NCI-H2029 treated with DMSO at 0.1 percent for 48 hours (cell line): ENCODE measurements around the gene ZNF428.
"Not testable (repeated sequence)": the region's sequence is repeated elsewhere in the genome, so short reads cannot be mapped to it uniquely, and the experiment has no call there.

Experiments
- DNase-seq: peaks from one replicate; lab custom pipeline; 2025; lab: John Stamatoyannopoulos, UW

ZNF428 gene

GRCh38 chr19:43619262-43620060, at the start of gene ZNF428:
Gene ZNF428 (minus strand): TSS chr19:43619629. CDS start chr19:43614304, 5,325 bp downstream.
- peak; percentile 86 for DNase-seq

GRCh38 chr19:43668406-43669109, 49.1 kb upstream of the ZNF428 start:
- DNase-seq: peak; percentile 99

- DNase-seq: peak; percentile 70
Measured at GRCh38 chr19:43667876-43668405, 48.5 kb upstream of the ZNF428 start.

DNA sequence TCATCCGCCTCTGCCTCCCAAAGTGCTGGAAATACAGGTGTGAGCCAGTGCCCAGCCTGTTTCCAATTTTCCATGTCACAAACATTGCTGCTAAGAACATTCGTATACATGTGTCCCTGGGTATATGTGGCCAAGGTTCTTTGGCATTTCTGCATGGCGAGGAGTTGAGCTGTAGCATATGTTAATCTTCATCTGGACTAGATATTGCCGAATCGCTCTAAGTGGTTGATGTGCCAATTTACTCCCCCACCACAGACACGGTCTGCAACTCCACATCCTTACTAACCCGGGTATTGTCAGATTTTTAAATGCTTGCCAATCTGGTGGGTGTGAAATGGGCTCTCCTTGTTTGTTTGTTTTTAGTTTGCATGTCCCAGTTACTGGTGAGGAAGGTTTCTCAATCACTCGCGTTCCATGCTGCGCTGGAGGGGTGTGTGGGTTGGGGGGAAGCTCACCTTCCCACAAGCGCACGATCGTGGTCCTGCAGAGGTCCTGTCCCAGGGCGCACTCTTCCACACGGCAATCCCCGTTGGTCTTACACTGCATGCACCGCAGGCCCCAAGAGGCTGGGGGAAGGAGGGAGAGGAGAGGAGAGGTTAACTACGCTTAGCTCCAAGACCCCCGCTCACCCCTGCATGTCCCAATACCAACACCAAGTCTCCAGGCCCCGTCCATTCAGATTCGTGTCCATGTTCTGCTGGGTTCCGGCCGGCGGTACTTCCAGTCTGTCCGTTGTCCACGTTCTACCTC, 47.9 kb upstream of the ZNF428 start:
- no peak for DNase-seq

GRCh38 chr19:43664018-43664417, 44.6 kb upstream of the ZNF428 start:
- DNase-seq: no peak

GRCh38 chr19:43662487-43662886, 43.1 kb upstream of the ZNF428 start:
- no peak for DNase-seq

GRCh38 chr19:43660971-43661360, 41.5 kb upstream of the ZNF428 start:
- no peak for DNase-seq

GRCh38 chr19:43660301-43660970, 41.0 kb upstream of the ZNF428 start:
- DNase-seq: no peak

DNA sequence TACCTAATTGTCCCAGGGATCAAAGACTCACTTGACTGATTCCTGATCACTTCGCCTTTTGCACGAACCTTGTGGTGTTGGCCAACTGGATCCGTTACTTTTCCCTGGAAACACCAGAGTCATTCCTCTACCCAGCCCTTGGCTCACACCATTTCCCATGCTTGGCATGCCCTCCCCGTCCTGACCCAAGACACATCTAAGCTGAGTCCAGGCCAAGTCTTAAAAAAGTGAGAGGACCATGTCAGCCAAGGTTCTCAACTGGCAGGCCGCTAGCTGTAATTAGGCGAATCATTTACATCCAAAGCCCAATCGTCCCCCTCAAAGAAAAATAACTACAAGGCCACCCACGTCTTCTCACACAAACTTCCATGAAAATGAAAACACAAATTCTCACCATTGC, 39.1 kb upstream of the ZNF428 start:
- no peak for DNase-seq

GRCh38 chr19:43658001-43658400, 38.6 kb upstream of the ZNF428 start:
- no peak for DNase-seq

DNA sequence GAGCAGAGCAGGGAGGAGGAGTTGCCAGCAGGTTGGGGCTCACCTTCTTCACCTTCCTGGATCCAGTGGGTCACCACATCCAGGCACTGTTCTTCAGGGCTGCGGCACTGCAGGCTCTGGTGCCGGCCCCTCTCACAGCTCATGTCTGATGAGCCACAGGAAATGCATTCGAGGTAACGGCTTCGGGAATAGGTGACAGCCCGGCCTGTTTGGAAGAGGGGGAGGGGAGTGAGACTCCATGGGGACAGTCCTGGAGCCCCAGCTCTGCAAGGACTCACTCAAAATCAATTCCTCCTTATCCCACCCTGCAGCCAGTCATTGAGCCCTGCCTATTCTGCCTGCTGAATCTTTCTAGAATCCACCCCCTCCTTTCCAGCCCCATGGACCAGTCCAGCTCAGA, 37.0 kb upstream of the ZNF428 start:
- DNase-seq: no peak

DNA sequence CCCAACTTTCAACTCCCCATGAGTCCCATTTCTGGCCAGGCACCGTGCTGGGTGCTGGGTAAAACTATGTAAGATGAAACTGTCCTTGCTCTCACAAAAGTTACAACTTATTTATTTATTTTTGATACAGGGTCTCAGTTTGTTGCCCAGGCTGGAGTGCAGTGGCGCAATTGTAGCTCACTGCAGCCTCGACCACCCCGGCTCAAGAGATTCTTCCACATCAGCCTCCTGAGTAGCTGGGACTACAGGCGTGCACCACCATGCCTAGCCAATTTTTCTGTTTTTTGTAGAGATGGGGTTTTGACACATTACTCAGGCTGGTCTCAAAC, 33.1 kb upstream of the ZNF428 start:
- DNase-seq: no peak

DNA sequence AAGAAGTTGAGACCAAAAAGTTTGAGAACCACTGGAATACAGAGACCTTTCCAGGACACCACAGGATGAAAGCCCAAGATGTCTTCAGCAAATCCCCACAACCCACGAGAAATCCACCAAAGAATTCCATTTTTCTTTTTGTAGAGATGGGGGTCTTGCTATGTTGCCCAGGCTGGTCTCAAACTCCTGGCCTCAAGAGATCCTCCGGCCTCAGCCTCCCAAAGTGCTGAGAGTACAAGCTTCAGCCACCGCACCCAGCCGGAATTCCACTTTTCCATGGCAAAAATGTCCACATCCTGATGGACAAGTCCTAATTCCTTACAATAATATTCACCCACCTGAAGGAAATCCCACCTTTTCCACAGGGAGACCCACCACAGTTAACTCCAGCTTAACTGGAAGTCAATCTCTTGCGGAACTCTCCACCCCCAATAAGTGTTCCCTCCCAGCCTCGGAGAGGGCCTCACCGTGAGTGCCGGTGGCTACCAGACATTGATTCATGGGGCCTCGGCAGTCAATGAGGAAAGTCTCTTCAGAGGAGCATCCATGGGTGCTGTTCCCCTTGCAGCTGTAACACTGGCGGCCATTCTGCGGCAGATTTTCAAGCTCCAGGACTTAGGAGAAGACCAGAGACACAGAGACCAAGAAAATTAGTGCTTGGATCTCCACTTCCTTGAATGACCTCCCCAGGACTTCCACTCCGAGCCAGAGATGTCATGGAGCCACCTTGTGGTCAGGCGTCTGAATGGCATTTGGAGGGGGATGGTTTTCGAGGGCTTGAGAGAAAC, 32.5 kb upstream of the ZNF428 start:
- no peak for DNase-seq

- DNase-seq: not testable (repeated sequence)
Measured at GRCh38 chr19:43650276-43650675, 30.8 kb upstream of the ZNF428 start.

DNA sequence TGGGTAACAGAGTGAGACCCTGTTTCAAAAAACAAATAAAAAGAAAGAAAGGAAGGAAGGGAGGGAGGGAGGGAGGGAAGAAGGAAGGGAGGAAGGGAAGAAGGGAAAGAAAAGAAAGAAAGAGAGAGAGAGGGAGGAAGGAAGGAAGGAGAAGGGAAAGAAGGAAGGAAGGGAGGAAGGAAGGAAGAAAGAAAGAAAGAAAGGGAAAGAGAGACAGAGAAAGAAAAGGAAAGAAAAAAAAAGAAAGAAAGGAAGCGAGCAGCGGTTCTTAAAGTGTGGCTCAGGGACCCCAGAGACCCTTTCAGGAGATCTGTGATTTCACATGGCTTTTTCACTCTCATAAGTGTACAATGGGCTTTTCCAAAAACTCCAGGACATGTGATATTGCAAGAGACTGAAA, 30.1 kb upstream of the ZNF428 start:
- DNase-seq: no peak

- DNase-seq: no peak
Measured at GRCh38 chr19:43648633-43649032, 29.2 kb upstream of the ZNF428 start.

DNA sequence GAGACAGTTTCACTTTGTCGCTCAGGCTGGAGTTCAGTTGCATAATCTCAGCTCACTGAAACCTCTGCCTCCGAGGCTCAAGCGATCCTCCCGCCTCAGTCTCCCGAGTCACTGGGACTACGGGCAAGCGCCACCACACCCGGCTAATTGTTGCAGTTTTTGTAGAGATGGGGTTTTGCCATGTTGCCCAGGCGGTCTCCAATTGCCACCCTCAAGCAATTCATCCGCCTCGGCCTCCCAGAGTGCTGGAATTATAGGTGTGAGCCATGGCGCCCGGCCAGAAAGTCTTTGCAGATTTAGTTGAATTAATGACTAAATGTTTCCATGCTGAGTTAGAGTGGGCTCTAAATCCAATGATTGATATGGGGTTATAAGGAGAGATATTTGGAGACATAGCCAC, 24.8 kb upstream of the ZNF428 start:
- DNase-seq: no peak

GRCh38 chr19:43643326-43643725, 23.9 kb upstream of the ZNF428 start:
- no peak for DNase-seq

GRCh38 chr19:43642531-43642930, 23.1 kb upstream of the ZNF428 start:
- no peak for DNase-seq

DNA sequence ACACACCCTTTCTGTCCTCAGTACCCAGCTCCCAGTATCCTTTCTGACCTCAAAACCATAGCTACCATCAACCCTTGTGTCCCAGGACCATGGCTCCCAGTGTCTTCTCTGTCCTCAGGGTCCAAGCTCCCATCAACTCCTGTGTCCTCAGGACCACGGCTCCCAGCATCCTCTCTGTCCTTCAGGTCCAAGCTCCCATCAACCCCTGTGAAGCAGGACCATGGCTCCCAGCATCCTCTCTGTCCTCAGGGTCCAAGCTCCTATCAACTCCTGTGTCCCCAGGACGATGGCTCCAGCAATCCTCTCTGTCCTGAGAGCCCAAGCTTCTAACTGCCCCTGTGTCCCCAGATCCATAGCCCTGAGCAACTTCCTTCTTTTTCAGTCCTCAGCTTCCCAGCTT, 21.9 kb upstream of the ZNF428 start:
- DNase-seq: no peak

GRCh38 chr19:43640424-43640757, 21.0 kb upstream of the ZNF428 start:
- DNase-seq: no peak
